Measurements from ENCODE around the gene CRABP1.

DNA sequence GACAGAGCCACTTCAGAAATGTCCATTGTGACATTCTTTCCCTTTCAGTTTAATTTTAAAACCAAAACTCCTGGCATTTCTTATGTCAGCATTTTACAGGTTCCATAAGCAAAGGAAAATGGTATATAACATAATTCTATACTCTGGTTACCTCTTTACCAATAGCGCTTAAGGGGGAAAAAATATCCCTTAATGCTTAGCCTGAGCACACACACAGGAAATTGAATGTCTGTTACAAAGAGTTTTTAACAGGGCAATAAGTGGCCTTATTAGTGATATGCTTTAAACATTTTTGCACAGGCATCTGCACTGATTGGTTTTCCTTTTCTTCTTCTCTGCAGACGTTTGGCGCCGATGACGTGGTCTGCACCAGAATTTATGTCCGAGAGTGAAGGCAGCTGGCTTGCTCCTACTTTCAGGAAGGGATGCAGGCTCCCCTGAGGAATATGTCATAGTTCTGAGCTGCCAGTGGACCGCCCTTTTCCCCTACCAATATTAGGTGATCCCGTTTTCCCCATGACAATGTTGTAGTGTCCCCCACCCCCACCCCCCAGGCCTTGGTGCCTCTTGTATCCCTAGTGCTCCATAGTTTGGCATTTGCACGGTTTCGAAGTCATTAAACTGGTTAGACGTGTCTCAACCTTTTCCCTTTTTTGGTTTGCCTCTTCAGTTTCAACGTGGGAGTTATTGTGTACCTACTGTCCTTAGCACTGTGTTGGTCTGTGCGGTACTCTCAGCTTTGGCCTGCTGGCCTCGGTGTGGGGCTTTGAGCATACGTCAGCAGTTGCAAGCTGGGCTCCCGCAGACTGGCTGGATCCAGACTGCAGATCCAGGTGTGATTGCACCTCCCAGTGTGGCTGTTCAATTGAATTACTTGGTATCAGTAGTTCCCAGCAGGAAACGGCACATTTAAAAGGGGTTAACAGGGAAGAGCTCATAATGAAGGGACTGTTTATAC, 7.7 kb downstream of the CRABP1 start:
- TF ChIP-seq JUNB (IDR thresholded peaks at IDR 0.05) (no peak), RAD21 (conservative IDR thresholded peaks at IDR 0.05 in 1 of 2, IDR thresholded peaks at IDR 0.05 in 1 of 2) (no peak), RFX5 (IDR thresholded peaks at IDR 0.05) (no peak), RNF2 (IDR thresholded peaks at IDR 0.05; ENCODE audit: borderline replicate concordance, low read depth) (no peak), NR3C1 (IDR thresholded peaks at IDR 0.05) (no peak), CBX2 (IDR thresholded peaks at IDR 0.05; ENCODE audit: borderline replicate concordance, low read depth) (no peak), POLR2A (IDR thresholded peaks at IDR 0.05; ENCODE audit: low read length) (no peak), SMC3 (IDR thresholded peaks at IDR 0.05) (no peak), MYC (IDR thresholded peaks at IDR 0.05; ENCODE audit: borderline replicate concordance, low read length) (no peak)
- TF ChIP-seq, protein P1, sequence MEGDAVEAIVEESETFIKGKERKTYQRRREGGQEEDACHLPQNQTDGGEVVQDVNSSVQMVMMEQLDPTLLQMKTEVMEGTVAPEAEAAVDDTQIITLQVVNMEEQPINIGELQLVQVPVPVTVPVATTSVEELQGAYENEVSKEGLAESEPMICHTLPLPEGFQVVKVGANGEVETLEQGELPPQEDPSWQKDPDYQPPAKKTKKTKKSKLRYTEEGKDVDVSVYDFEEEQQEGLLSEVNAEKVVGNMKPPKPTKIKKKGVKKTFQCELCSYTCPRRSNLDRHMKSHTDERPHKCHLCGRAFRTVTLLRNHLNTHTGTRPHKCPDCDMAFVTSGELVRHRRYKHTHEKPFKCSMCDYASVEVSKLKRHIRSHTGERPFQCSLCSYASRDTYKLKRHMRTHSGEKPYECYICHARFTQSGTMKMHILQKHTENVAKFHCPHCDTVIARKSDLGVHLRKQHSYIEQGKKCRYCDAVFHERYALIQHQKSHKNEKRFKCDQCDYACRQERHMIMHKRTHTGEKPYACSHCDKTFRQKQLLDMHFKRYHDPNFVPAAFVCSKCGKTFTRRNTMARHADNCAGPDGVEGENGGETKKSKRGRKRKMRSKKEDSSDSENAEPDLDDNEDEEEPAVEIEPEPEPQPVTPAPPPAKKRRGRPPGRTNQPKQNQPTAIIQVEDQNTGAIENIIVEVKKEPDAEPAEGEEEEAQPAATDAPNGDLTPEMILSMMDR (IDR thresholded peaks at IDR 0.05), result no peak
- TF ChIP-seq, protein P2, sequence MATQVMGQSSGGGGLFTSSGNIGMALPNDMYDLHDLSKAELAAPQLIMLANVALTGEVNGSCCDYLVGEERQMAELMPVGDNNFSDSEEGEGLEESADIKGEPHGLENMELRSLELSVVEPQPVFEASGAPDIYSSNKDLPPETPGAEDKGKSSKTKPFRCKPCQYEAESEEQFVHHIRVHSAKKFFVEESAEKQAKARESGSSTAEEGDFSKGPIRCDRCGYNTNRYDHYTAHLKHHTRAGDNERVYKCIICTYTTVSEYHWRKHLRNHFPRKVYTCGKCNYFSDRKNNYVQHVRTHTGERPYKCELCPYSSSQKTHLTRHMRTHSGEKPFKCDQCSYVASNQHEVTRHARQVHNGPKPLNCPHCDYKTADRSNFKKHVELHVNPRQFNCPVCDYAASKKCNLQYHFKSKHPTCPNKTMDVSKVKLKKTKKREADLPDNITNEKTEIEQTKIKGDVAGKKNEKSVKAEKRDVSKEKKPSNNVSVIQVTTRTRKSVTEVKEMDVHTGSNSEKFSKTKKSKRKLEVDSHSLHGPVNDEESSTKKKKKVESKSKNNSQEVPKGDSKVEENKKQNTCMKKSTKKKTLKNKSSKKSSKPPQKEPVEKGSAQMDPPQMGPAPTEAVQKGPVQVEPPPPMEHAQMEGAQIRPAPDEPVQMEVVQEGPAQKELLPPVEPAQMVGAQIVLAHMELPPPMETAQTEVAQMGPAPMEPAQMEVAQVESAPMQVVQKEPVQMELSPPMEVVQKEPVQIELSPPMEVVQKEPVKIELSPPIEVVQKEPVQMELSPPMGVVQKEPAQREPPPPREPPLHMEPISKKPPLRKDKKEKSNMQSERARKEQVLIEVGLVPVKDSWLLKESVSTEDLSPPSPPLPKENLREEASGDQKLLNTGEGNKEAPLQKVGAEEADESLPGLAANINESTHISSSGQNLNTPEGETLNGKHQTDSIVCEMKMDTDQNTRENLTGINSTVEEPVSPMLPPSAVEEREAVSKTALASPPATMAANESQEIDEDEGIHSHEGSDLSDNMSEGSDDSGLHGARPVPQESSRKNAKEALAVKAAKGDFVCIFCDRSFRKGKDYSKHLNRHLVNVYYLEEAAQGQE (IDR thresholded peaks at IDR 0.05), result no peak
